ENCODE results near the gene TTLL10.

- no peak for TF ChIP-seq CTCF (IDR thresholded peaks at IDR 0.05; ENCODE audit: insufficient read depth, low read length, poor library complexity, severe bottlenecking)
- TF ChIP-seq EZH2phosphoT487 (conservative IDR thresholded peaks at IDR 0.05; ENCODE audit: low read length), result no peak
Observed at GRCh38 chr1:1245817-1246576, 72.3 kb downstream of the TTLL10 start.
